ENCODE data around the gene UPK3BL1. TPM values are rescaled to one million over a fixed set of nuclear protein-coding genes. Genes with fewer than 3 reads are reported as not detected.
A peak's percentile ranks its signal among the peaks of the same experiment; 100 is the strongest.
"Not testable (repeated sequence)": the region's sequence is repeated elsewhere in the genome, so short reads cannot be mapped to it uniquely, and the experiment has no call there.

UPK3BL1 gene, protein sequence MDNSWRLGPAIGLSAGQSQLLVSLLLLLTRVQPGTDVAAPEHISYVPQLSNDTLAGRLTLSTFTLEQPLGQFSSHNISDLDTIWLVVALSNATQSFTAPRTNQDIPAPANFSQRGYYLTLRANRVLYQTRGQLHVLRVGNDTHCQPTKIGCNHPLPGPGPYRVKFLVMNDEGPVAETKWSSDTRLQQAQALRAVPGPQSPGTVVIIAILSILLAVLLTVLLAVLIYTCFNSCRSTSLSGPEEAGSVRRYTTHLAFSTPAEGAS
- total RNA-seq: 10 to 100 TPM; 43.3 to 46.3 TPM
- polyA plus RNA-seq: 10 to 100 TPM; 20.1 to 26.8 TPM

DNA sequence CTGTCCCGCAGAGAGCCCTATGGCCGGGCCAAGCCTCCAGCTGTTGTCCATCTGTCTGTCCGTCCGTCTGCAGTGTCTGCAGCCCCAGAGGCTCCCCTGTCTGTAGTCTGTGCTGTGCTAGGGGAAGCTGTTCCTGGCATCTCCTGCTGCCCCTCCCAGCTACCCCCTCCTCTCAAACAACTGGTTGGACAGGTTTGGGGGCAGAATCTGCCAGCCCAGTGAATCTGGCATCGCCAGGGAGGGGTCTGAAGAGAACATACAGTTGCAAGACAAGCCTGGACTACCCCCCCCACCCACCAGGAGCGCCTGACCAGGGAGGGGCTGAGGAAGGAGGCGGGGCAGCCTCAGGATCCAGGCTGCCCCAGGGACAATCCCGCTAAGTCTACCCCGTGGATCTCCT lies at the start of gene UPK3BL1:
TSS of gene UPK3BL1 (minus strand) at position 101 of the 400 bp plus-strand sequence. CDS start at position 51, 50 bp downstream.
- intact Hi-C loops (cut with micrococcal nuclease); H3K27me3 Mint-ChIP-seq; H3K27ac Mint-ChIP-seq; H3K36me3 ChIP-seq (ENCODE audit: insufficient read depth, low read length); POLR2A ChIA-PET (ENCODE audit: partially characterized antibody); H3K4me3 Mint-ChIP-seq; H3K27me3 ChIP-seq (ENCODE audit: insufficient read depth, low read length); DNase-seq; H3K9me3 Mint-ChIP-seq; H3K36me3 Mint-ChIP-seq; H3K4me1 ChIP-seq (ENCODE audit: insufficient read depth, low read length); H3K4me1 Mint-ChIP-seq; H3K27ac ChIP-seq (ENCODE audit: low read depth, low read length); CTCF ChIA-PET (ENCODE audit: partially characterized antibody); H3K9me3 ChIP-seq (ENCODE audit: control insufficient read depth in 1 of 2, low read length in 2 of 2); H3K4me3 ChIP-seq (ENCODE audit: low read length in 2 of 2): not testable (repeated sequence)

- H3K4me1 Mint-ChIP-seq; H3K4me3 ChIP-seq (ENCODE audit: low read length in 2 of 2); H3K36me3 ChIP-seq (ENCODE audit: insufficient read depth, low read length); CTCF ChIA-PET (ENCODE audit: partially characterized antibody); H3K27me3 Mint-ChIP-seq; H3K27ac Mint-ChIP-seq; H3K36me3 Mint-ChIP-seq; H3K4me1 ChIP-seq (ENCODE audit: insufficient read depth, low read length); POLR2A ChIA-PET (ENCODE audit: partially characterized antibody); H3K27ac ChIP-seq (ENCODE audit: low read depth, low read length); H3K9me3 Mint-ChIP-seq; intact Hi-C loops (cut with micrococcal nuclease); H3K27me3 ChIP-seq (ENCODE audit: insufficient read depth, low read length); DNase-seq; H3K9me3 ChIP-seq (ENCODE audit: control insufficient read depth in 1 of 2, low read length in 2 of 2): not testable (repeated sequence)
- H3K4me3 Mint-ChIP-seq: peak overlapping the region in 1 of 8 donors; percentile 29
These were observed 48.0 kb upstream of the UPK3BL1 start for GRCh38 chr7:102690602-102691001.

DNA sequence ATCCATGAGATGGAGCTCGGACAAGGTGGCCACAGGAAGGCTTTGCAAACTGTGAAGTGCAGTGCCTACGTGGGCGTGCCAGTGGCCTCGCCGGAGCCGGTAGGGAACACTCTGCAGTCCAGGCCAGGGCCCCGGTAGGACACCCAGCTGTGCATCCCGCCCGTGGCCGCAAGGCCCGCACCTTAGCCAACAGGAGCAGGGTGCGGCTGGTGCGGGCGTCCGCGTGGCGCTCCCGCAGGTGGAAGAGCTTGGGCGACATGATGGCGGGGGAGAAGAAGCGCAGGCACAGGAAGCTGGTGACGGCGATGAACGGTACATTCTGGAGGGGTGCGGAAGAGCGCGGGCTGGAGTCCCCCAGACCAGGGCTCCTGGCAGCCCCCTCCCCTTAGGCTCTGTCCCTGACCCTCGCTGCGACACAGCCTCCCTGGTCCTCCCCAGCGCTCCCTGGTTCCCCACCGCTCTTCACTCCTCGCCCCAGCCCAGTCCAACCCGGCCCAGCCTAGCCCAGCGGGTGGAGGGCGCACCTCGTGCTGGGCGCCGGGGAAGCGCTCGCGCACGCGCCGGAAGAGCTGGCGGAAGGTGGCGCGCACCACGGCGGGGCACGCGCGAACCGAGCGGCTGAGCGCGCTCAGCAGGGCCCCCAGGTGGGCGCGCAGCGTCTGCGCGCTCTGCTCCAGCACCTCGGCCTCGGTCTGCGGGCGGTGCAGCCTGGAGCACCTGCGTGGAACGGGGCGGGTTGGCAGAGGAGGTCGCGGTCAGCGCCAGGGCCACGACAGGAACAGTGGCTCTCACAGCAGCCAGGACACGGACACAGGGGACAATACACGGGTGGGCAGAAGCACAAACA lies 47.1 kb upstream of the UPK3BL1 start:
- H3K4me3 ChIP-seq (ENCODE audit: low read length in 2 of 2); H3K4me1 Mint-ChIP-seq; H3K27me3 ChIP-seq (ENCODE audit: insufficient read depth, low read length); H3K36me3 ChIP-seq (ENCODE audit: insufficient read depth, low read length); H3K9me3 ChIP-seq (ENCODE audit: control insufficient read depth in 1 of 2, low read length in 2 of 2); POLR2A ChIA-PET (ENCODE audit: partially characterized antibody); H3K27ac ChIP-seq (ENCODE audit: low read depth, low read length); H3K4me1 ChIP-seq (ENCODE audit: insufficient read depth, low read length); H3K27ac Mint-ChIP-seq; H3K27me3 Mint-ChIP-seq; CTCF ChIA-PET (ENCODE audit: partially characterized antibody); H3K9me3 Mint-ChIP-seq; H3K36me3 Mint-ChIP-seq; intact Hi-C loops (cut with micrococcal nuclease); H3K4me3 Mint-ChIP-seq: not testable (repeated sequence)
- peak in 4 of 5 donors; percentile 6 to 38 (median 18) for DNase-seq

DNA sequence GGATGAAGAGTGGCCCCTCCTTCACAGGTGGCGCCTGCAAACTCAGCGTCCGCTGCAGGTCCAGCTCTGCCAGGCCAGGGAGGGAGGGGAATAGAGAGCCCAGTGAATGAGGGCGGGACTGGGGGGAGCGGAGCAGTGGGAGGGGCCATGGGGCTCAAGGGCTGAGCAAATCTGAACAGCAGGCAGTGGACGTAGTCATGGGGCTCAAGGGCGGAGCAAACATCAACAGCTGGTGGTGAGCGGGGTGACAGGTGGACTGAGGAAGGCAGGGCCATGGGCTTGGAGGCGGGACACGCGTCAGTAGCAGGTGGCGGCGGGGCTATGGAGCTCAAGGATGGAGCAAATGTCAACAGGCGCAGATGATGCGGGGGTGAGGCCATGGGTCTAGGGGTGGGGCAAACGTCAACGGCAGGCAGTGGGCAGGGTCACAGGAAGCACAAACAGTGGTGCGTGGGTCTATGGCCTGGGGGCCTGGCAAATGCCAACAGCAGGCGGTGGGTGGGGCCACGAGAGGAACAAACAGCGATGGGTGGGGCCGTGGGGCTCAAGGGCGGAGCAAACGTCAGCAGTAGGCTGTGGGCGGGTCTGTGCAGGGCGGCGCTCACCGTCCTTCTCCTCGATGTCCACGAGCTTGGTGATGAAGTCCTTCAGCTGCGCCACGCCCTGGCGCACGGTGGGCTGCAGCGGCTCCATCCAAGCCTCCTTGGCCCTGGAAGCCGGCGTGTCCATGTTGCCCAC lies 45.9 kb upstream of the UPK3BL1 start:
- H3K4me3 ChIP-seq (ENCODE audit: low read length in 2 of 2); H3K4me3 Mint-ChIP-seq; H3K36me3 Mint-ChIP-seq; H3K9me3 ChIP-seq (ENCODE audit: control insufficient read depth in 1 of 2, low read length in 2 of 2); H3K27ac Mint-ChIP-seq; H3K4me1 ChIP-seq (ENCODE audit: insufficient read depth, low read length); H3K36me3 ChIP-seq (ENCODE audit: insufficient read depth, low read length); intact Hi-C loops (cut with micrococcal nuclease); POLR2A ChIA-PET (ENCODE audit: partially characterized antibody); CTCF ChIA-PET (ENCODE audit: partially characterized antibody); H3K4me1 Mint-ChIP-seq; H3K27me3 ChIP-seq (ENCODE audit: insufficient read depth, low read length); H3K9me3 Mint-ChIP-seq; H3K27me3 Mint-ChIP-seq; DNase-seq; H3K27ac ChIP-seq (ENCODE audit: low read depth, low read length): not testable (repeated sequence)

GRCh38 chr7:102682560-102682959 lies 40.0 kb upstream of the UPK3BL1 start:
- POLR2A ChIA-PET (ENCODE audit: partially characterized antibody); H3K27me3 Mint-ChIP-seq; H3K36me3 ChIP-seq (ENCODE audit: insufficient read depth, low read length); H3K27ac Mint-ChIP-seq; H3K27me3 ChIP-seq (ENCODE audit: insufficient read depth, low read length); H3K4me3 ChIP-seq (ENCODE audit: low read length in 2 of 2); CTCF ChIA-PET (ENCODE audit: partially characterized antibody); H3K4me1 Mint-ChIP-seq; intact Hi-C loops (cut with micrococcal nuclease); H3K36me3 Mint-ChIP-seq; H3K4me3 Mint-ChIP-seq; H3K9me3 ChIP-seq (ENCODE audit: control insufficient read depth in 1 of 2, low read length in 2 of 2); DNase-seq; H3K9me3 Mint-ChIP-seq; H3K27ac ChIP-seq (ENCODE audit: low read depth, low read length); H3K4me1 ChIP-seq (ENCODE audit: insufficient read depth, low read length): not testable (repeated sequence)

- H3K27ac Mint-ChIP-seq; H3K4me1 ChIP-seq (ENCODE audit: insufficient read depth, low read length); H3K36me3 Mint-ChIP-seq; H3K27me3 ChIP-seq (ENCODE audit: insufficient read depth, low read length); H3K9me3 Mint-ChIP-seq; H3K4me3 ChIP-seq (ENCODE audit: low read length in 2 of 2); H3K36me3 ChIP-seq (ENCODE audit: insufficient read depth, low read length); POLR2A ChIA-PET (ENCODE audit: partially characterized antibody); H3K27me3 Mint-ChIP-seq; CTCF ChIA-PET (ENCODE audit: partially characterized antibody); H3K27ac ChIP-seq (ENCODE audit: low read depth, low read length); H3K4me1 Mint-ChIP-seq; H3K9me3 ChIP-seq (ENCODE audit: control insufficient read depth in 1 of 2, low read length in 2 of 2); DNase-seq; H3K4me3 Mint-ChIP-seq; intact Hi-C loops (cut with micrococcal nuclease): not testable (repeated sequence)
These were observed 38.2 kb upstream of the UPK3BL1 start for GRCh38 chr7:102680780-102681179.

- peak in 1 of 5 donors; percentile 17 for DNase-seq
- H3K27ac ChIP-seq (ENCODE audit: low read depth, low read length); CTCF ChIA-PET (ENCODE audit: partially characterized antibody); H3K27ac Mint-ChIP-seq; intact Hi-C loops (cut with micrococcal nuclease); H3K36me3 Mint-ChIP-seq; H3K4me1 ChIP-seq (ENCODE audit: insufficient read depth, low read length); H3K9me3 ChIP-seq (ENCODE audit: control insufficient read depth in 1 of 2, low read length in 2 of 2); H3K4me1 Mint-ChIP-seq; H3K36me3 ChIP-seq (ENCODE audit: insufficient read depth, low read length); POLR2A ChIA-PET (ENCODE audit: partially characterized antibody); H3K27me3 ChIP-seq (ENCODE audit: insufficient read depth, low read length); H3K4me3 ChIP-seq (ENCODE audit: low read length in 2 of 2); H3K9me3 Mint-ChIP-seq; H3K4me3 Mint-ChIP-seq; H3K27me3 Mint-ChIP-seq: not testable (repeated sequence)
These were observed 33.0 kb upstream of the UPK3BL1 start for GRCh38 chr7:102675545-102675944.
